K562 (cell line): ENCODE results near the gene ME3. TPM values are rescaled to one million over a fixed set of nuclear protein-coding genes. Genes with fewer than 3 reads are reported as not detected.

ENCODE experiments used
- ARID1B ChIP-seq: fragments of 450-650 bp; IDR thresholded peaks from 2 replicates; pipeline ENCODE4 v1.6.1; 2016; ENCODE audit warnings: antibody characterized with exemption, mild to moderate bottlenecking, inconsistent platforms
- DACH1 ChIP-seq: fragments of 450-650 bp; IDR thresholded peaks from 2 replicates; pipeline ENCODE4 v1.6.1; 2018; ENCODE audit not compliant: partially characterized antibody
- DPF2 ChIP-seq: fragments of 450-650 bp; IDR thresholded peaks from 2 replicates; pipeline ENCODE4 v1.6.1; 2016
- EGR1 ChIP-seq: fragments of 450-650 bp; conservative IDR thresholded peaks from 2 replicates; pipeline ENCODE4 v1.6.1; 2017; ENCODE audit warnings: mild to moderate bottlenecking
- GATA2 ChIP-seq: sonication (generic); formaldehyde crosslinking; IDR thresholded peaks from 2 replicates; pipeline ENCODE4 v1.4.0; 2020; ENCODE audit warnings: mild to moderate bottlenecking, missing genetic modification reagents
- GTF2E2 ChIP-seq: fragments of 200-800 bp; sonication (Bioruptor generic); IDR thresholded peaks from 2 replicates; pipeline ENCODE4 v1.6.1; 2016; ENCODE audit warnings: missing genetic modification characterization, missing compliant biosample characterization
- HNRNPLL ChIP-seq: fragments of 200-400 bp; formaldehyde crosslinking; IDR thresholded peaks from 2 replicates; pipeline ENCODE4 v1.6.1; 2017; ENCODE audit warnings: low read length, low read depth, mild to moderate bottlenecking; ENCODE audit not compliant: poor library complexity, severe bottlenecking
- ILF3 ChIP-seq: fragments of 450-650 bp; IDR thresholded peaks from 2 replicates; pipeline ENCODE4 v1.6.1; 2018; ENCODE audit warnings: antibody characterized with exemption, mild to moderate bottlenecking, moderate library complexity, borderline replicate concordance
- JUN ChIP-seq, 2 experiments: sonication (generic) in 1 of 2; formaldehyde crosslinking in 1 of 2; IDR thresholded peaks; 2 replicates each; pipeline versions ENCODE4 v1.6.1 to v1.8.0; 2012 to 2022; ENCODE audit warnings: borderline replicate concordance in 2 of 2, mild to moderate bottlenecking in 2 of 2, improper control_type of control experiment in 1 of 2, low read depth in 1 of 2, low read length in 1 of 2, missing genetic modification reagents in 1 of 2
- KLF13 ChIP-seq: fragments of 450-650 bp; IDR thresholded peaks from 2 replicates; pipeline ENCODE4 v1.6.1; 2016; ENCODE audit warnings: missing genetic modification characterization, low read depth, mild to moderate bottlenecking, missing compliant biosample characterization, moderate library complexity, borderline replicate concordance
- LCOR ChIP-seq: sonication (generic); formaldehyde crosslinking; IDR thresholded peaks from 2 replicates; pipeline ENCODE4 v1.8.0; 2022; ENCODE audit warnings: mild to moderate bottlenecking, missing genetic modification reagents
- MCM2 ChIP-seq: fragments of 450-650 bp; IDR thresholded peaks from 2 replicates; pipeline ENCODE4 v1.6.1; 2017; ENCODE audit warnings: low read depth, mild to moderate bottlenecking
- NFIX ChIP-seq: fragments of 250-450 bp; sonication (Bioruptor Pico); IDR thresholded peaks from 2 replicates; pipeline ENCODE4 v1.4.0; 2020; ENCODE audit warnings: low read depth, mild to moderate bottlenecking, moderate library complexity
- PCBP1 ChIP-seq: fragments of 200-400 bp; formaldehyde crosslinking; IDR thresholded peaks from 2 replicates; pipeline ENCODE4 v1.6.1; 2018; ENCODE audit warnings: mild to moderate bottlenecking, low read depth, low read length; ENCODE audit not compliant: poor library complexity, severe bottlenecking
- PTBP1 ChIP-seq: fragments of 200-400 bp; formaldehyde crosslinking; IDR thresholded peaks from 2 replicates; pipeline ENCODE4 v1.6.1; 2017; ENCODE audit warnings: low read depth, low read length
- SMARCA5 ChIP-seq: fragments of 450-650 bp; IDR thresholded peaks from 2 replicates; pipeline ENCODE4 v1.6.1; 2016
- SMARCE1 ChIP-seq: fragments of 450-650 bp; IDR thresholded peaks from 2 replicates; pipeline ENCODE4 v1.7.1; 2016; ENCODE audit warnings: mild to moderate bottlenecking
- SMC3 ChIP-seq: conservative IDR thresholded peaks from 2 replicates; pipeline ENCODE4 v1.6.1; 2011; ENCODE audit warnings: low read depth, low read length, improper control_type of control experiment; ENCODE audit not compliant: insufficient read depth
- ZEB2 ChIP-seq: fragments of 450-650 bp; IDR thresholded peaks from 2 replicates; pipeline ENCODE4 v1.6.1; 2016
- ZNF143 ChIP-seq: sonication (generic); formaldehyde crosslinking; IDR thresholded peaks from 2 replicates; pipeline ENCODE4 v1.9.0; 2022; ENCODE audit warnings: mild to moderate bottlenecking, missing genetic modification reagents
- ZNF174 ChIP-seq: fragments of 250-450 bp; sonication (Bioruptor Pico); IDR thresholded peaks from 2 replicates; pipeline ENCODE4 v1.4.0; 2020; ENCODE audit warnings: mild to moderate bottlenecking
- ZNF408 ChIP-seq: fragments of 250-450 bp; sonication (Bioruptor Pico); IDR thresholded peaks from 2 replicates; pipeline ENCODE4 v1.4.0; 2020; ENCODE audit warnings: low read depth, mild to moderate bottlenecking, moderate library complexity
- ZSCAN32 ChIP-seq: fragments of 450-650 bp; formaldehyde crosslinking; IDR thresholded peaks from 2 replicates; pipeline ENCODE4 v1.4.0; 2020; ENCODE audit warnings: mild to moderate bottlenecking, moderate library complexity
- polyA plus RNA-seq, 8 experiments: library from polyadenylated mRNA; depleted of rRNA in 4 of 8; stranded (reverse) in 5 of 8; unstranded in 3 of 8; fragments of >200 nt; fragmentation: Nextera tagmentation in 2 of 8; fragmentation: Illumina TruSeq in 1 of 8; extraction: Ambion mirVana in 2 of 8; extraction: Trizol in 1 of 8; gene quantifications; 2 replicates each; pipeline versions ENCODE4 v1.2.1 to v1.2.3, GENCODE V29; 2011 to 2014; ENCODE audit warnings: inconsistent platforms in 1 of 8, missing spikeins in 1 of 8
- total RNA-seq, 7 experiments: library from RNA; depleted of rRNA in 6 of 7; stranded (reverse); fragments of >200 nt in 6 of 7; fragmentation: Illumina TruSeq in 2 of 7; extraction: Trizol in 2 of 7; gene quantifications; 2 replicates each; pipeline versions ENCODE4 v1.2.1 to v1.2.3, GENCODE V29; 2011 to 2021; ENCODE audit warnings: low replicate concordance in 1 of 7
- TF ChIP-seq, protein P1 (sequence below): sonication (generic); formaldehyde crosslinking; IDR thresholded peaks from 2 replicates; pipeline ENCODE4 v1.8.0; 2022; ENCODE audit warnings: mild to moderate bottlenecking, missing genetic modification reagents
- TF ChIP-seq, protein P2 (sequence below): fragments of 200-800 bp; sonication (Bioruptor generic); IDR thresholded peaks from 2 replicates; pipeline ENCODE4 v1.6.1; 2017; ENCODE audit warnings: missing genetic modification characterization, missing compliant biosample characterization
- TF ChIP-seq, protein P3 (sequence below): fragments of 200-800 bp; sonication (Bioruptor generic); IDR thresholded peaks from 2 replicates; pipeline ENCODE4 v1.6.1; 2017; ENCODE audit warnings: missing genetic modification characterization, missing compliant biosample characterization

Gene ME3
- total and polyA plus RNA-seq, 9 of the 15 experiments (the other 6 are each of a cell fraction or from before 2014, with no cell fraction given): not detected

DNA sequence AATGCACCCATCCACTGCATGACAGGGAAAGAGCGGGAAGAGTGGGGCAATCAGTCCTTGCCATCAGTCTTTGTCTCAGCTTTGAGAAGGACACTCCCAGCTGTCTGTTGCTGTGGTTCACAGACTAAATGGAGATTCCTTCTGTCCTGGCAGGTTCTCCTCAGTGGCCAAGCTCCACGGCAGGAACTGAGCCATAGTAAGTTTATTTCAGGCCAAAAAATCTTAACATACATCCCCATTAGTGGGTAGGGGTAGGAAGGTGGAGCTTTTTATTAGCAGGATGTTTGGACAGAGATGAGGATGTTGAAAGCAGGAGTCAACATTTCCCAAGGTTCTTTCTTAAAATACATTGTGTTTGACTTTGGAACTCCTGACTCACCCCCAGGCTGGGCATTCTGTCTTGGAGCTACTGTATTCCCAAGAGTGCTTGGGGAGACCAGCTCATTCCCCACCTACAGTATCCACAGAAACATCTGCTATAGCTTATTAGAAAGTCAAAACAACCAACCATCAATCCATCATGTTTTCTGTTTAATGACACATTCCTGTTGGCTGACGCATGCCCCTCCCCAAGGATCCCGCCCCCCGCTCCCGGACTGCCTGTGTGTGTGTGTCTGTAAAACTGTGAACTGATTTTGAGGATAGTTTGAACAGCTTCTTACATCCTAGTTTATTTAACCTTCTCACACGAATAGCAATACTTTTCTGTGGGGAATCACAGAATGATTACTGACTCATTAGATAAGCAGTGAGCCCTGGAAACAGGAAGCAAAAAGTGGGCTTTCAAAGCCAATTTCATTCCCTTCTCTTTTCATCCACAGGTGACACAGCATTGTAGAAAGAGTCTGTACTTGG lies 188.2 kb downstream of the ME3 start (continued):
- peak; percentile 68; the same call in 1 of the 2 replicates for TF ChIP-seq SMARCE1
- TF ChIP-seq JUN (IDR thresholded peaks at IDR 0.05; ENCODE audit: borderline replicate concordance, low read depth, low read length): 0 out of 2 replicates have a peak, but pooled peaks have one; percentile 33
- TF ChIP-seq JUN (CRISPR knock-in tag; IDR thresholded peaks at IDR 0.05; ENCODE audit: borderline replicate concordance): no peak
- TF ChIP-seq DACH1: peak; percentile 8
- no peak for TF ChIP-seq ZSCAN32 (CRISPR knock-in tag)
- TF ChIP-seq ILF3: no peak
- TF ChIP-seq ZNF408 (CRISPR knock-in tag): no peak
- TF ChIP-seq PCBP1: no peak
- TF ChIP-seq ZEB2: no peak
- no peak for TF ChIP-seq KLF13
- no peak for TF ChIP-seq HNRNPLL
- no peak for TF ChIP-seq ZNF174 (CRISPR knock-in tag)
- no peak for TF ChIP-seq PTBP1
- TF ChIP-seq NFIX (CRISPR knock-in tag): no peak
- peak; percentile 48; the same call in 1 of the 2 replicates for TF ChIP-seq DPF2
- TF ChIP-seq, protein P1, sequence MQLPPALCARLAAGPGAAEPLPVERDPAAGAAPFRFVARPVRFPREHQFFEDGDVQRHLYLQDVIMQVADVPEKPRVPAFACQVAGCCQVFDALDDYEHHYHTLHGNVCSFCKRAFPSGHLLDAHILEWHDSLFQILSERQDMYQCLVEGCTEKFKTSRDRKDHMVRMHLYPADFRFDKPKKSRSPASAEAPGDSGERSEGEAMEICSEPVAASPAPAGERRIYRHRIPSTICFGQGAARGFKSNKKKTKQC (CRISPR knock-in tag): no peak
- TF ChIP-seq EGR1: peak; percentile 8; the same call in 1 of the 2 replicates
- no peak for TF ChIP-seq SMC3
- TF ChIP-seq GATA2 (CRISPR knock-in tag): no peak; the same call in 1 of the 2 replicates
- TF ChIP-seq MCM2: no peak
- TF ChIP-seq GTF2E2: no peak
- TF ChIP-seq, protein P2, sequence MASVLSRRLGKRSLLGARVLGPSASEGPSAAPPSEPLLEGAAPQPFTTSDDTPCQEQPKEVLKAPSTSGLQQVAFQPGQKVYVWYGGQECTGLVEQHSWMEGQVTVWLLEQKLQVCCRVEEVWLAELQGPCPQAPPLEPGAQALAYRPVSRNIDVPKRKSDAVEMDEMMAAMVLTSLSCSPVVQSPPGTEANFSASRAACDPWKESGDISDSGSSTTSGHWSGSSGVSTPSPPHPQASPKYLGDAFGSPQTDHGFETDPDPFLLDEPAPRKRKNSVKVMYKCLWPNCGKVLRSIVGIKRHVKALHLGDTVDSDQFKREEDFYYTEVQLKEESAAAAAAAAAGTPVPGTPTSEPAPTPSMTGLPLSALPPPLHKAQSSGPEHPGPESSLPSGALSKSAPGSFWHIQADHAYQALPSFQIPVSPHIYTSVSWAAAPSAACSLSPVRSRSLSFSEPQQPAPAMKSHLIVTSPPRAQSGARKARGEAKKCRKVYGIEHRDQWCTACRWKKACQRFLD (CRISPR knock-in tag): no peak
- no peak for TF ChIP-seq SMARCA5
- 0 out of 2 replicates have a peak, but pooled peaks have one; percentile 13 for TF ChIP-seq LCOR (CRISPR knock-in tag)
- TF ChIP-seq, protein P3, sequence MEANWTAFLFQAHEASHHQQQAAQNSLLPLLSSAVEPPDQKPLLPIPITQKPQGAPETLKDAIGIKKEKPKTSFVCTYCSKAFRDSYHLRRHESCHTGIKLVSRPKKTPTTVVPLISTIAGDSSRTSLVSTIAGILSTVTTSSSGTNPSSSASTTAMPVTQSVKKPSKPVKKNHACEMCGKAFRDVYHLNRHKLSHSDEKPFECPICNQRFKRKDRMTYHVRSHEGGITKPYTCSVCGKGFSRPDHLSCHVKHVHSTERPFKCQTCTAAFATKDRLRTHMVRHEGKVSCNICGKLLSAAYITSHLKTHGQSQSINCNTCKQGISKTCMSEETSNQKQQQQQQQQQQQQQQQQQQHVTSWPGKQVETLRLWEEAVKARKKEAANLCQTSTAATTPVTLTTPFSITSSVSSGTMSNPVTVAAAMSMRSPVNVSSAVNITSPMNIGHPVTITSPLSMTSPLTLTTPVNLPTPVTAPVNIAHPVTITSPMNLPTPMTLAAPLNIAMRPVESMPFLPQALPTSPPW (CRISPR knock-in tag): peak; percentile 34; the same call in 1 of the 2 replicates
- TF ChIP-seq ZNF143 (CRISPR knock-in tag): no peak
- peak; percentile 82 for TF ChIP-seq ARID1B
